ENCODE results near the gene TMEM163. TPM values are rescaled to one million over a fixed set of nuclear protein-coding genes. Genes with fewer than 3 reads are reported as not detected.

The TMEM163 gene
- total and polyA plus RNA-seq, 2 donors (not counting 3 experiments of a cell fraction or from before 2014, with no cell fraction given), result 1.0 to 2.8 TPM

- TF ChIP-seq POLR2A (IDR thresholded peaks at IDR 0.05; ENCODE audit: low read depth, low read length), result no peak
- H3K27me3 ChIP-seq (ENCODE audit: control insufficient read depth in 2 of 2, insufficient read depth in 2 of 2, low read length in 2 of 2), result no peaks in the 10 kb centered on the region
- H2AFZ ChIP-seq (ENCODE audit: low read depth, low read length), result no peak overlapping the region
- no peak overlapping the region for H3K4me2 ChIP-seq (ENCODE audit: insufficient read depth, low read length)
- no peak overlapping the region for H3K27ac ChIP-seq (ENCODE audit: insufficient read depth, low read depth, low read length)
- FAIRE-seq (no peak), DNase-seq (ENCODE audit: low read depth, low spot score) (no peak)
- H4K20me1 ChIP-seq (replicated peaks; ENCODE audit: control insufficient read depth, extremely low read depth, insufficient read depth, low read length), result no peaks in the 10 kb centered on the region
- H3K9me3 ChIP-seq (replicated peaks; ENCODE audit: control insufficient read depth, insufficient read depth, low read length), result no peaks in the 10 kb centered on the region
- no peaks in the 10 kb centered on the region for H3K4me1 ChIP-seq (ENCODE audit: control insufficient read depth, extremely low read depth, insufficient read depth, low read length)
- intact Hi-C loops (cut with micrococcal nuclease), result no loop called here
- ChIA-PET POLR2A (no interaction called here), CTCF (no interaction called here)
- H3K36me3 ChIP-seq (ENCODE audit: control insufficient read depth in 2 of 2, extremely low read depth in 1 of 2, insufficient read depth in 2 of 2, low read length in 2 of 2), result no peaks in the 10 kb centered on the region
- dilution Hi-C loops (cut with MboI; ENCODE audit: extremely low pct_ligation_motif_present, low sequenced_read_pairs), result no loop called here
- H3K9me1 ChIP-seq (replicated peaks; ENCODE audit: control insufficient read depth, extremely low read depth, insufficient read depth, low read length), result no peaks in the 10 kb centered on the region
- BruUV-seq (replicated peaks), result no TSS peak
- no peak overlapping the region for H3K9ac ChIP-seq (replicated peaks; ENCODE audit: extremely low read depth, insufficient read depth, low read length)
- no peaks in the 10 kb centered on the region for H3K79me2 ChIP-seq (ENCODE audit: control insufficient read depth, insufficient read depth, low read length)
- no peak overlapping the region for H3K4me3 ChIP-seq (replicated peaks in 1 of 3; ENCODE audit: insufficient read depth in 1 of 3, low read depth in 1 of 3, low read length in 3 of 3)
Observed at GRCh38 chr2:134574611-134575330, 144.0 kb downstream of the TMEM163 start.

DNA sequence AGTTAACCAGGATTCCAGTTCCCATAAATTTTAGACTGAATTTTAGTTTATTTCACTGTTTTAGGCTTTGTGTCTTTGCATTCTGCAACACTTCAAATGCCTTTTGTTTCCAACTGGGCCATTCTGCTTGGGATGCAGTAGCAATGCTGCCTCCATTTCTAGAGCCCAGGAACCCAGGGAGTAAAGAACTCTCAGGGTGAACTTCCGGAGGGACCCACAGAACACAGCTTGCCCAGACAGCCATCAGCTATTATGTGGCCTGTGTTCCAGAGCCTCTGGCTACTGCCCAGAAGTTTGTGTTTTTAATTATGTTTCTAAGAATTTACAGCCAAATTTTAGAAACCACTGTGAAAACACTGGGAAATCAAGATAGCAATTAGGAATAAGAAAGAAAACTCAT lies 145.1 kb downstream of the TMEM163 start:
- no peak for FAIRE-seq
- dilution Hi-C loops (cut with MboI; ENCODE audit: extremely low pct_ligation_motif_present, low sequenced_read_pairs), result no loop called here
- CTCF ChIA-PET, result no interaction called here

More for the DNA sequence above, 145.1 kb downstream of the TMEM163 start:
- Histone ChIP-seq H3K9me1 (replicated peaks; ENCODE audit: control insufficient read depth, extremely low read depth, insufficient read depth, low read length) (no peaks in the 10 kb centered on the region), H3K36me3 (ENCODE audit: control insufficient read depth in 2 of 2, extremely low read depth in 1 of 2, insufficient read depth in 2 of 2, low read length in 2 of 2) (no peaks in the 10 kb centered on the region), H4K20me1 (replicated peaks; ENCODE audit: control insufficient read depth, extremely low read depth, insufficient read depth, low read length) (no peaks in the 10 kb centered on the region), H3K27ac (ENCODE audit: insufficient read depth, low read depth, low read length) (no peak overlapping the region), H3K4me2 (ENCODE audit: insufficient read depth, low read length) (no peak overlapping the region), H3K79me2 (ENCODE audit: control insufficient read depth, insufficient read depth, low read length) (no peaks in the 10 kb centered on the region), H3K9ac (replicated peaks; ENCODE audit: extremely low read depth, insufficient read depth, low read length) (no peak overlapping the region), H3K4me3 (replicated peaks in 1 of 3; ENCODE audit: insufficient read depth in 1 of 3, low read depth in 1 of 3, low read length in 3 of 3) (no peak overlapping the region), H2AFZ (ENCODE audit: low read depth, low read length) (no peak overlapping the region), H3K9me3 (replicated peaks; ENCODE audit: control insufficient read depth, insufficient read depth, low read length) (no peaks in the 10 kb centered on the region), H3K4me1 (ENCODE audit: control insufficient read depth, extremely low read depth, insufficient read depth, low read length) (no peaks in the 10 kb centered on the region), H3K27me3 (ENCODE audit: control insufficient read depth in 2 of 2, insufficient read depth in 2 of 2, low read length in 2 of 2) (no peaks in the 10 kb centered on the region)
- no peak for TF ChIP-seq POLR2A (IDR thresholded peaks at IDR 0.05; ENCODE audit: low read depth, low read length)
- no peak for TF ChIP-seq FOS (IDR thresholded peaks at IDR 0.05; ENCODE audit: borderline replicate concordance, insufficient read depth, low read length)
- TF ChIP-seq, protein P1, sequence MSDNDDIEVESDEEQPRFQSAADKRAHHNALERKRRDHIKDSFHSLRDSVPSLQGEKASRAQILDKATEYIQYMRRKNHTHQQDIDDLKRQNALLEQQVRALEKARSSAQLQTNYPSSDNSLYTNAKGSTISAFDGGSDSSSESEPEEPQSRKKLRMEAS (IDR thresholded peaks at IDR 0.05; ENCODE audit: insufficient read depth, insufficient read length), result no peak
- no peak for TF ChIP-seq EZH2 (IDR thresholded peaks at IDR 0.05; ENCODE audit: borderline replicate concordance, low read depth, low read length, severe bottlenecking)
- TF ChIP-seq MYC (IDR thresholded peaks at IDR 0.05; ENCODE audit: low read depth, low read length), result no peak
- TF ChIP-seq JUN (IDR thresholded peaks at IDR 0.05; ENCODE audit: borderline replicate concordance, insufficient read depth, insufficient read length, low read depth), result no peak
- TF ChIP-seq, protein P2, sequence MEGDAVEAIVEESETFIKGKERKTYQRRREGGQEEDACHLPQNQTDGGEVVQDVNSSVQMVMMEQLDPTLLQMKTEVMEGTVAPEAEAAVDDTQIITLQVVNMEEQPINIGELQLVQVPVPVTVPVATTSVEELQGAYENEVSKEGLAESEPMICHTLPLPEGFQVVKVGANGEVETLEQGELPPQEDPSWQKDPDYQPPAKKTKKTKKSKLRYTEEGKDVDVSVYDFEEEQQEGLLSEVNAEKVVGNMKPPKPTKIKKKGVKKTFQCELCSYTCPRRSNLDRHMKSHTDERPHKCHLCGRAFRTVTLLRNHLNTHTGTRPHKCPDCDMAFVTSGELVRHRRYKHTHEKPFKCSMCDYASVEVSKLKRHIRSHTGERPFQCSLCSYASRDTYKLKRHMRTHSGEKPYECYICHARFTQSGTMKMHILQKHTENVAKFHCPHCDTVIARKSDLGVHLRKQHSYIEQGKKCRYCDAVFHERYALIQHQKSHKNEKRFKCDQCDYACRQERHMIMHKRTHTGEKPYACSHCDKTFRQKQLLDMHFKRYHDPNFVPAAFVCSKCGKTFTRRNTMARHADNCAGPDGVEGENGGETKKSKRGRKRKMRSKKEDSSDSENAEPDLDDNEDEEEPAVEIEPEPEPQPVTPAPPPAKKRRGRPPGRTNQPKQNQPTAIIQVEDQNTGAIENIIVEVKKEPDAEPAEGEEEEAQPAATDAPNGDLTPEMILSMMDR (IDR thresholded peaks at IDR 0.05; ENCODE audit: extremely low read depth in 1 of 2, insufficient read depth in 1 of 2, low read depth in 1 of 2, low read length in 2 of 2), result no peak
- TF ChIP-seq POLR2AphosphoS5 (IDR thresholded peaks at IDR 0.05; ENCODE audit: insufficient read depth, low read depth, low read length), result no peak
- no peak for TF ChIP-seq GATA2 (IDR thresholded peaks at IDR 0.05; ENCODE audit: insufficient read depth, insufficient read length, low read depth, low read length)
- DNase-seq (ENCODE audit: low read depth, low spot score), result no peak
- no TSS peak for BruUV-seq (replicated peaks)
- POLR2A ChIA-PET, result no interaction called here
- intact Hi-C loops (cut with micrococcal nuclease), result no loop called here
